ENCODE data around the gene KDM4B.

KDM4B gene

GRCh38 chr19:5012688-5013457 lies 44.0 kb downstream of the KDM4B start:
- Histone ChIP-seq H3K36me3 (ENCODE audit: control insufficient read depth, insufficient read depth, low read length) (peaks cover 3% of the 10 kb centered on the region; the same call in 1 of the 2 replicates), H3K27ac (ENCODE audit: low read length) (no peak overlapping the region)
- no CpG with 5 or more reads among the region's 25 CpGs for WGBS (ENCODE audit: insufficient coverage, insufficient read length)

GRCh38 chr19:5013761-5014160 lies 44.8 kb downstream of the KDM4B start:
- H3K4me1 ChIP-seq (ENCODE audit: control insufficient read depth, insufficient read depth, low read length): no peaks in the 10 kb centered on the region
- H3K27ac ChIP-seq (ENCODE audit: low read length): no peak overlapping the region
- no CpG with 5 or more reads among the region's 14 CpGs for WGBS (ENCODE audit: insufficient coverage, insufficient read length)
- H3K9me3 ChIP-seq (ENCODE audit: control insufficient read depth, insufficient read depth, low read length): no peaks in the 10 kb centered on the region
- peaks cover 6% of the 10 kb centered on the region; the same call in 1 of the 2 replicates for H3K36me3 ChIP-seq (ENCODE audit: control insufficient read depth, insufficient read depth, low read length)
- DNase-seq (ENCODE audit: low read depth, low spot score): no peak
- H3K27me3 ChIP-seq (ENCODE audit: control insufficient read depth, insufficient read depth, low read length): no peaks in the 10 kb centered on the region
- no peak overlapping the region for H3K4me3 ChIP-seq (ENCODE audit: low read length)

More at GRCh38 chr19:5012688-5013457, 44.0 kb downstream of the KDM4B start:
- Histone ChIP-seq H3K4me1 (ENCODE audit: control insufficient read depth, insufficient read depth, low read length) (no peaks in the 10 kb centered on the region), H3K4me3 (ENCODE audit: low read length) (no peak overlapping the region), H3K9me3 (ENCODE audit: control insufficient read depth, insufficient read depth, low read length) (no peaks in the 10 kb centered on the region), H3K27me3 (ENCODE audit: control insufficient read depth, insufficient read depth, low read length) (no peaks in the 10 kb centered on the region)
- DNase-seq (ENCODE audit: low read depth, low spot score): no peak

GRCh38 chr19:5014941-5015340 lies 46.0 kb downstream of the KDM4B start:
- H3K27ac ChIP-seq (ENCODE audit: low read length): no peak overlapping the region
- no CpG with 5 or more reads among the region's 13 CpGs for WGBS (ENCODE audit: insufficient coverage, insufficient read length)
- peaks cover 7% of the 10 kb centered on the region; the same call in 1 of the 2 replicates for H3K36me3 ChIP-seq (ENCODE audit: control insufficient read depth, insufficient read depth, low read length)
- no peaks in the 10 kb centered on the region for H3K9me3 ChIP-seq (ENCODE audit: control insufficient read depth, insufficient read depth, low read length)
- no peak for DNase-seq (ENCODE audit: low read depth, low spot score)
- no peaks in the 10 kb centered on the region for H3K4me1 ChIP-seq (ENCODE audit: control insufficient read depth, insufficient read depth, low read length)
- H3K4me3 ChIP-seq (ENCODE audit: low read length): no peak overlapping the region
- no peaks in the 10 kb centered on the region for H3K27me3 ChIP-seq (ENCODE audit: control insufficient read depth, insufficient read depth, low read length)

GRCh38 chr19:5016268-5016667 lies 47.4 kb downstream of the KDM4B start:
- H3K36me3 ChIP-seq (ENCODE audit: control insufficient read depth, insufficient read depth, low read length): peaks cover 7% of the 10 kb centered on the region; the same call in 1 of the 2 replicates
- no peak for DNase-seq (ENCODE audit: low read depth, low spot score)
- no peak overlapping the region for H3K4me3 ChIP-seq (ENCODE audit: low read length)
- no peak overlapping the region for H3K27ac ChIP-seq (ENCODE audit: low read length)
- H3K4me1 ChIP-seq (ENCODE audit: control insufficient read depth, insufficient read depth, low read length): no peaks in the 10 kb centered on the region
- H3K27me3 ChIP-seq (ENCODE audit: control insufficient read depth, insufficient read depth, low read length): no peaks in the 10 kb centered on the region
- no peaks in the 10 kb centered on the region for H3K9me3 ChIP-seq (ENCODE audit: control insufficient read depth, insufficient read depth, low read length)
- no CpG with 5 or more reads among the region's 16 CpGs for WGBS (ENCODE audit: insufficient coverage, insufficient read length)

- Histone ChIP-seq H3K27ac (ENCODE audit: low read length) (no peak overlapping the region), H3K4me3 (ENCODE audit: low read length) (no peak overlapping the region), H3K4me1 (ENCODE audit: control insufficient read depth, insufficient read depth, low read length) (no peaks in the 10 kb centered on the region), H3K36me3 (ENCODE audit: control insufficient read depth, insufficient read depth, low read length) (peaks cover 7% of the 10 kb centered on the region; the same call in 1 of the 2 replicates), H3K27me3 (ENCODE audit: control insufficient read depth, insufficient read depth, low read length) (no peaks in the 10 kb centered on the region), H3K9me3 (ENCODE audit: control insufficient read depth, insufficient read depth, low read length) (no peaks in the 10 kb centered on the region)
- DNase-seq (ENCODE audit: low read depth, low spot score): no peak
- no CpG with 5 or more reads among the region's 14 CpGs for whole genome bisulfite sequencing (ENCODE audit: insufficient coverage, insufficient read length)
These were observed 47.9 kb downstream of the KDM4B start for GRCh38 chr19:5016781-5017180.

- no peak overlapping the region for H3K27ac ChIP-seq (ENCODE audit: low read length)
- no peaks in the 10 kb centered on the region for H3K27me3 ChIP-seq (ENCODE audit: control insufficient read depth, insufficient read depth, low read length)
- H3K36me3 ChIP-seq (ENCODE audit: control insufficient read depth, insufficient read depth, low read length): peaks cover 7% of the 10 kb centered on the region; the same call in 1 of the 2 replicates
- WGBS (ENCODE audit: insufficient coverage, insufficient read length): no CpG with 5 or more reads among the region's 5 CpGs
- DNase-seq (ENCODE audit: low read depth, low spot score): no peak
- no peak overlapping the region for H3K4me3 ChIP-seq (ENCODE audit: low read length)
- no peaks in the 10 kb centered on the region for H3K9me3 ChIP-seq (ENCODE audit: control insufficient read depth, insufficient read depth, low read length)
- no peaks in the 10 kb centered on the region for H3K4me1 ChIP-seq (ENCODE audit: control insufficient read depth, insufficient read depth, low read length)
These were observed 48.3 kb downstream of the KDM4B start for GRCh38 chr19:5017235-5017634.

- H3K27me3 ChIP-seq (ENCODE audit: control insufficient read depth, insufficient read depth, low read length): no peaks in the 10 kb centered on the region
- no CpG with 5 or more reads among the region's 16 CpGs for WGBS (ENCODE audit: insufficient coverage, insufficient read length)
- H3K4me3 ChIP-seq (ENCODE audit: low read length): no peak overlapping the region
- no peak for DNase-seq (ENCODE audit: low read depth, low spot score)
- no peak overlapping the region for H3K27ac ChIP-seq (ENCODE audit: low read length)
- no peaks in the 10 kb centered on the region for H3K4me1 ChIP-seq (ENCODE audit: control insufficient read depth, insufficient read depth, low read length)
- H3K9me3 ChIP-seq (ENCODE audit: control insufficient read depth, insufficient read depth, low read length): no peaks in the 10 kb centered on the region
- peaks cover 7% of the 10 kb centered on the region; the same call in 1 of the 2 replicates for H3K36me3 ChIP-seq (ENCODE audit: control insufficient read depth, insufficient read depth, low read length)
These were observed 49.5 kb downstream of the KDM4B start for GRCh38 chr19:5018224-5019015.

GRCh38 chr19:5020368-5020767 lies 51.5 kb downstream of the KDM4B start:
- Histone ChIP-seq H3K4me1 (ENCODE audit: control insufficient read depth, insufficient read depth, low read length) (no peaks in the 10 kb centered on the region), H3K4me3 (ENCODE audit: low read length) (no peak overlapping the region), H3K9me3 (ENCODE audit: control insufficient read depth, insufficient read depth, low read length) (no peaks in the 10 kb centered on the region), H3K27ac (ENCODE audit: low read length) (no peak overlapping the region), H3K27me3 (ENCODE audit: control insufficient read depth, insufficient read depth, low read length) (no peaks in the 10 kb centered on the region), H3K36me3 (ENCODE audit: control insufficient read depth, insufficient read depth, low read length) (peaks cover 7% of the 10 kb centered on the region; the same call in 1 of the 2 replicates)
- no CpG with 5 or more reads among the region's 21 CpGs for WGBS (ENCODE audit: insufficient coverage, insufficient read length)
- no peak for DNase-seq (ENCODE audit: low read depth, low spot score)

- Histone ChIP-seq H3K36me3 (ENCODE audit: control insufficient read depth, insufficient read depth, low read length) (peaks cover 7% of the 10 kb centered on the region; the same call in 1 of the 2 replicates), H3K27me3 (ENCODE audit: control insufficient read depth, insufficient read depth, low read length) (no peaks in the 10 kb centered on the region), H3K4me1 (ENCODE audit: control insufficient read depth, insufficient read depth, low read length) (no peaks in the 10 kb centered on the region), H3K9me3 (ENCODE audit: control insufficient read depth, insufficient read depth, low read length) (no peaks in the 10 kb centered on the region), H3K27ac (ENCODE audit: low read length) (no peak overlapping the region), H3K4me3 (ENCODE audit: low read length) (no peak overlapping the region)
- no peak for DNase-seq (ENCODE audit: low read depth, low spot score)
- no CpG with 5 or more reads among the region's 5 CpGs for WGBS (ENCODE audit: insufficient coverage, insufficient read length)
These were observed 52.1 kb downstream of the KDM4B start for GRCh38 chr19:5021046-5021445.

- H3K27me3 ChIP-seq (ENCODE audit: control insufficient read depth, insufficient read depth, low read length): no peaks in the 10 kb centered on the region
- H3K9me3 ChIP-seq (ENCODE audit: control insufficient read depth, insufficient read depth, low read length): no peaks in the 10 kb centered on the region
- H3K36me3 ChIP-seq (ENCODE audit: control insufficient read depth, insufficient read depth, low read length): peaks cover 5% of the 10 kb centered on the region; the same call in 1 of the 2 replicates
- no peaks in the 10 kb centered on the region for H3K4me1 ChIP-seq (ENCODE audit: control insufficient read depth, insufficient read depth, low read length)
- H3K4me3 ChIP-seq (ENCODE audit: low read length): no peak overlapping the region
- WGBS (ENCODE audit: insufficient coverage, insufficient read length): no CpG with 5 or more reads among the region's 16 CpGs
- DNase-seq (ENCODE audit: low read depth, low spot score): no peak
- no peak overlapping the region for H3K27ac ChIP-seq (ENCODE audit: low read length)
These were observed 53.4 kb downstream of the KDM4B start for GRCh38 chr19:5022066-5022860.
